ENCODE results near the gene FOXO3. TPM values are rescaled to one million over a fixed set of nuclear protein-coding genes. Genes with fewer than 3 reads are reported as not detected.

The FOXO3 gene
- total RNA-seq, 2 experiments from 2014 or later = 7.5 to 9.0 TPM

GRCh38 chr6:108650325-108650724 is 89.6 kb downstream of the FOXO3 start:
- DNase-seq (no peak), ATAC-seq (no peak)
- ChIA-PET POLR2A (no interaction called here), CTCF (no interaction called here)
- TF ChIP-seq CTCF (IDR thresholded peaks at IDR 0.05) = no peak
- Mint-ChIP-seq H3K36me3 (ENCODE audit: low read depth) (no peaks in the 10 kb centered on the region), H3K4me1 (ENCODE audit: low read depth) (peaks cover 33% of the 10 kb centered on the region), H3K27ac (no peak overlapping the region), H3K27me3 (no peaks in the 10 kb centered on the region), H3K9me3 (no peaks in the 10 kb centered on the region), H3K4me3 (no peak overlapping the region)
- intact Hi-C loops (cut with micrococcal nuclease) = no loop called here

GRCh38 chr6:108650781-108651180 is 90.1 kb downstream of the FOXO3 start:
- Mint-ChIP-seq H3K4me3 (no peak overlapping the region), H3K9me3 (no peaks in the 10 kb centered on the region), H3K4me1 (ENCODE audit: low read depth) (peaks cover 33% of the 10 kb centered on the region), H3K36me3 (ENCODE audit: low read depth) (no peaks in the 10 kb centered on the region), H3K27me3 (no peaks in the 10 kb centered on the region), H3K27ac (no peak overlapping the region)
- no peak for TF ChIP-seq CTCF (IDR thresholded peaks at IDR 0.05)
- CTCF ChIA-PET = interaction anchor here (0.8 to 1.0 kb wide), 2 partner anchors 16 to 109 kb away, joined by 3 read pairs; no protein-coding TSS in a partner anchor
- POLR2A ChIA-PET = interaction anchor here (1.1 kb wide), 1 partner anchor 10 kb away, joined by 3 read pairs; no protein-coding TSS in a partner anchor
- ATAC-seq (no peak), DNase-seq (no peak)
- intact Hi-C loops (cut with micrococcal nuclease) = no loop called here

GRCh38 chr6:108651340-108652227 is 90.9 kb downstream of the FOXO3 start:
- ChIA-PET CTCF (interaction anchor here (0.8 to 1.2 kb wide), 4 partner anchors 9 to 184 kb away, joined by 3 to 4 read pairs (median 3); no protein-coding TSS in a partner anchor), POLR2A (interaction anchor here (1.1 kb wide), 1 partner anchor 10 kb away, joined by 3 read pairs; no protein-coding TSS in a partner anchor)
- no peak for ATAC-seq
- intact Hi-C loops (cut with micrococcal nuclease) = no loop called here
- H3K27me3 Mint-ChIP-seq = no peaks in the 10 kb centered on the region
- no peak overlapping the region for H3K4me3 Mint-ChIP-seq
- no peak overlapping the region for H3K27ac Mint-ChIP-seq
- no peak for TF ChIP-seq CTCF (IDR thresholded peaks at IDR 0.05)
- H3K36me3 Mint-ChIP-seq (ENCODE audit: low read depth) = no peaks in the 10 kb centered on the region
- H3K4me1 Mint-ChIP-seq (ENCODE audit: low read depth) = peaks cover 33% of the 10 kb centered on the region
- DNase-seq = no peak
- no peaks in the 10 kb centered on the region for H3K9me3 Mint-ChIP-seq

- intact Hi-C loops (cut with micrococcal nuclease) = no loop called here
- Mint-ChIP-seq H3K36me3 (ENCODE audit: low read depth) (no peaks in the 10 kb centered on the region), H3K4me1 (ENCODE audit: low read depth) (peaks cover 33% of the 10 kb centered on the region), H3K9me3 (no peaks in the 10 kb centered on the region), H3K27me3 (no peaks in the 10 kb centered on the region), H3K4me3 (no peak overlapping the region), H3K27ac (no peak overlapping the region)
- no peak for TF ChIP-seq CTCF (IDR thresholded peaks at IDR 0.05)
- POLR2A ChIA-PET = no interaction called here
- no peak for DNase-seq
- CTCF ChIA-PET = interaction anchor here (0.9 to 1.2 kb wide), 2 partner anchors 10 to 184 kb away, joined by 3 to 4 read pairs; no protein-coding TSS in a partner anchor
- ATAC-seq = no peak
Measured at GRCh38 chr6:108652375-108652774, 91.7 kb downstream of the FOXO3 start.

GRCh38 chr6:108653949-108654348 is 93.2 kb downstream of the FOXO3 start:
- H3K4me3 Mint-ChIP-seq = no peak overlapping the region
- no peaks in the 10 kb centered on the region for H3K9me3 Mint-ChIP-seq
- no peaks in the 10 kb centered on the region for H3K36me3 Mint-ChIP-seq (ENCODE audit: low read depth)
- DNase-seq = peak; percentile 12
- no peak for TF ChIP-seq CTCF (IDR thresholded peaks at IDR 0.05)
- intact Hi-C loops (cut with micrococcal nuclease) = no loop called here
- H3K4me1 Mint-ChIP-seq (ENCODE audit: low read depth) = peaks cover 33% of the 10 kb centered on the region
- no peak for ATAC-seq
- no peak overlapping the region for H3K27ac Mint-ChIP-seq
- H3K27me3 Mint-ChIP-seq = no peaks in the 10 kb centered on the region
- CTCF ChIA-PET = interaction anchor here (0.7 kb wide), 1 partner anchor 18 kb away, joined by 3 read pairs; no protein-coding TSS in a partner anchor
- POLR2A ChIA-PET = interaction anchor here (0.7 to 0.9 kb wide), 3 partner anchors 76 to 419 kb away, joined by 3 to 4 read pairs (median 3); no protein-coding TSS in a partner anchor

All from activated CD8-positive, alpha-beta T cell treated with anti-CD3 and anti-CD28 coated beads for 36 hours (primary cell).